AG10803 (cell line): ENCODE measurements around the gene RAB40A.

Experiments
- DNase-seq: peaks from one replicate; pipeline ENCODE4 v3.0.0; 2010; ENCODE audit warnings: low read depth
- H3K4me3 ChIP-seq: 2 replicates; pipeline ENCODE4 v1.5.1; 2011; ENCODE audit warnings: mild to moderate bottlenecking, low read length, control low read depth
- CTCF ChIP-seq: conservative IDR thresholded peaks from 2 replicates; pipeline ENCODE4 v1.5.1; 2011; ENCODE audit warnings: mild to moderate bottlenecking, low read length, control low read depth, inconsistent platforms

Gene RAB40A

GRCh38 chrX:103554687-103555424, 35.6 kb upstream of the RAB40A start:
- DNase-seq: peak; percentile 36
- peak overlapping the region; percentile 50 for H3K4me3 ChIP-seq
- no peak for TF ChIP-seq CTCF

- no peak for TF ChIP-seq CTCF
- peak; percentile 1 for DNase-seq
- H3K4me3 ChIP-seq: no peak overlapping the region
Measured at GRCh38 chrX:103552236-103552635, 32.9 kb upstream of the RAB40A start.

- H3K4me3 ChIP-seq: no peak overlapping the region
- TF ChIP-seq CTCF: no peak
- DNase-seq: no peak
Measured at GRCh38 chrX:103550415-103551051, 31.2 kb upstream of the RAB40A start.

GRCh38 chrX:103549916-103550315, 30.6 kb upstream of the RAB40A start:
- no peak overlapping the region for H3K4me3 ChIP-seq
- DNase-seq: peak; percentile 8
- no peak for TF ChIP-seq CTCF

GRCh38 chrX:103540145-103540544, 20.9 kb upstream of the RAB40A start:
- peak; percentile 40 for DNase-seq
- no peak for TF ChIP-seq CTCF
- H3K4me3 ChIP-seq: no peak overlapping the region

- H3K4me3 ChIP-seq: no peak overlapping the region
- TF ChIP-seq CTCF: no peak
- no peak for DNase-seq
Measured at GRCh38 chrX:103539695-103540094, 20.4 kb upstream of the RAB40A start.

GRCh38 chrX:103538728-103539127, 19.4 kb upstream of the RAB40A start:
- TF ChIP-seq CTCF: no peak
- H3K4me3 ChIP-seq: no peak overlapping the region
- DNase-seq: no peak
